Testis (tissue), 2 donors: ENCODE measurements around the gene OGFOD3.

Experiments
- CTCF ChIP-seq, 3 experiments: fragments of 450-650 bp in 2 of 3; fragments of 200-600 bp in 1 of 3; sonication (generic) in 1 of 3; IDR thresholded peaks; one replicate each; pipeline ENCODE4 v1.5.1; 2016 to 2019; ENCODE audit warnings: antibody characterized with exemption in 3 of 3, mild to moderate bottlenecking in 2 of 3, moderate library complexity in 1 of 3
- POLR2A ChIP-seq: fragments of 450-650 bp; IDR thresholded peaks from one replicate; pipeline ENCODE4 v1.6.1; 2017; ENCODE audit warnings: antibody characterized with exemption, mild to moderate bottlenecking, moderate library complexity

GRCh38 chr17:82414548-82415281 lies 3.7 kb downstream of the OGFOD3 start:
- TF ChIP-seq CTCF (IDR thresholded peaks at IDR 0.05) (peak; percentile 53 to 75 (median 61)), POLR2A (no peak)
